GM19328 (cell line): ENCODE results near the gene INHBB.

Experiments
- ATAC-seq: cut with Tn5 transposase; IDR thresholded peaks from one replicate; pipeline ENCODE4 v1.9.1; 2021; ENCODE audit warnings: mild to moderate bottlenecking, moderate library complexity; ENCODE audit not compliant: unreplicated experiment

The INHBB gene

GRCh38 chr2:120354935-120355779 lies 9.2 kb downstream of the INHBB start:
- ATAC-seq = no peak

DNA sequence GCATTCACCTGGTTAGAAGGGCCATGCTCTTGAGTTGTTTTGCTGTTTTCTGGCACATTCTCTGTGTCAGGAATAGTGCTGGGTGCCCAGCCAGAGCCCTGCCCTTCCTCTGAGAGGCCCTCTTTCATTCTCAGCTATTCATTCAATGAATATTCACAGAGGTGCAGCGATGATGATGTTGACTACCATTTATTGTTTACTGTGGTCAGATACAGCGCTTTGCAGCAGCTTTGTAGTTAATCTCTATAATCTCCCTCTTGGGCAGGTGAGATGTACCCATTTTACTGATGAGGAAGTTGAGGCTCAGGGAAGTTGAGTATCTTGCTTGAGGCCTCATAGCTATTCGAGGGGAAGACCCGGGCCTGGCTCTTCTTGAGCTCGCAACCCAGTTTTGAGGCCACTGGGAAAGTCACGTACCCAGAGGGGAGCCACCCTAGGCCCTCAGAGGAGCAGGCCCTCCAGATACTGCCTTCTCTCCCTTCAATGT lies 9.9 kb downstream of the INHBB start:
- no peak for ATAC-seq

DNA sequence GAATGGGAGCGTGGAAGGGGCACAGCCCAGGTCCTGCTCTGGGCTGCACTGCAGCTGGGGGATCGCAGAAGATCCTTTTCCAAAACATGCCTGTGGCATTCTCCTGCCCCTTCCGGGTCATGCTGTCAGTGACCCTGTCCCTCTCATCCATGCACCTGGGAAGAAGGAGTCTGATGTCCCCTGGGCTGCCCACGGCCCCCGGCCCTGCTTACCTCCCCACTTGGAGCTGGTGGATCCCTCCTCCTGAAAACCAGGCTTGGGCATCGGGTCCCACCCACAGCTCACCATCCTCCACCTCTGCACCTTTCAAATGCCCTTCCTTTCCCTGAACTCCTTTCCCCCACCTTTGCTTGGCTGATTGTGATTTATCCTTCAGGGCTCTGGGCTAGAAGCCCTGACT lies 11.8 kb downstream of the INHBB start:
- no peak for ATAC-seq

- no peak for ATAC-seq
Observed at GRCh38 chr2:120358734-120359465, 13.0 kb downstream of the INHBB start.

DNA sequence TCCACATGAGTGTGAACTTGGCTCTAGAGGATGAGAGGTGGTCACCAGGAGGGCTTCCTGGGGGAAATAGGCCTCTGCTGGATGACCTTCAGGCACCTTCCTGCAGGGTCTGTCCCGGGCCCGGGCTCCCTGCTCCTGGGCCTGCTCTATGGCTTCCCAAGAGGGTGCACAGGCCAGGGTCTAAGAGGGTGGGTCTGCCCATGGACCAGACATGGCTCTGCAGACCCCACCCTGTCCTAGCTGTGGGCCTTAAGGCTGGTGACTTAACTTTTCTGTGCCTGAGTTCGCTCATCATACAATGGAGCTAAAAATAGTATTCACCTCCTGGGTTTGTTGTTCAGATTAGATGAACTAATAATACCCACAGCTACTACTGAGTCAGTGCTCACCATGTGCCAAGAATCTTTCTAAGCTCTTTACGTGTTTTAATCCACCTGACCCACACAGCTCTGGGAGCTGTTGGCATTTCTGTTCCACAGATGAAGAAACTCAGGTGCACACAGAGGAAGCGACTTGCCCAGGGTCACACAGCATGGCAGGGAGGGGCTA lies 14.4 kb downstream of the INHBB start:
- ATAC-seq = no peak

GRCh38 chr2:120362926-120363325 lies 17.0 kb downstream of the INHBB start:
- ATAC-seq = no peak

DNA sequence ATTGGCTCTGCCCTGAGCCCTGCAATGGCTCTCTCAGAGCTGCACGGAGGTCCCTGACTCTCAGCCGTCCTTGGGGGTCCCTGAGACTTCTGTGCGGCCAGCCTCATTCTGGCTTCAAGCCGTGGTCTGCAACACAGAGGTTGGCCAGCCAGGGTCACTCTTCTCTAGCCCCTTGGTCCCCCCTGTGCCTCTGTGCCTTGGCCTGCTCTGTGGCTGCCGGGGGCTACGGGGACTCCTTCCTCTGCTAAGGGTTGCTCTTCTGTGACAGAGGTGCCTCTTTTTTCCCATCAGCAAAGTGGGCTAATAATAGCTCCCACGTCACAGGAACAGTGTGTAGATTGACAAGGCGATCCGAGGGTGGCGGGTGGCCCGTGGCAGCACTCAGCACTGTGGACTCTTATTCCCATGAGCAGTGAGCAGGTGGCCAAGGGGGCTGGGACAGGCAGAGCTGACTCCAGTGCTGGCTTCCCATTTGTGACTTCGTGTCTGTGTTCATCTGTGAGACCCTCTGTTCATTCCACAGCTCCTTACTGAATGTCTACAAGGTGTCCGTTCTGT lies 19.4 kb downstream of the INHBB start:
- no peak for ATAC-seq

- ATAC-seq = no peak
Observed at GRCh38 chr2:120366698-120367097, 20.8 kb downstream of the INHBB start.

- ATAC-seq = no peak
Observed at GRCh38 chr2:120367221-120367620, 21.3 kb downstream of the INHBB start.

- no peak for ATAC-seq
Observed at GRCh38 chr2:120367649-120368048, 21.7 kb downstream of the INHBB start.

GRCh38 chr2:120368086-120368485 lies 22.1 kb downstream of the INHBB start:
- no peak for ATAC-seq

GRCh38 chr2:120369250-120369649 lies 23.3 kb downstream of the INHBB start:
- ATAC-seq = no peak

GRCh38 chr2:120371969-120372625 lies 26.2 kb downstream of the INHBB start:
- no peak for ATAC-seq

- ATAC-seq = no peak
Observed at GRCh38 chr2:120372816-120373215, 26.9 kb downstream of the INHBB start.

- ATAC-seq = no peak
Observed at GRCh38 chr2:120373424-120373823, 27.5 kb downstream of the INHBB start.

- no peak for ATAC-seq
Observed at GRCh38 chr2:120374821-120375220, 28.9 kb downstream of the INHBB start.

DNA sequence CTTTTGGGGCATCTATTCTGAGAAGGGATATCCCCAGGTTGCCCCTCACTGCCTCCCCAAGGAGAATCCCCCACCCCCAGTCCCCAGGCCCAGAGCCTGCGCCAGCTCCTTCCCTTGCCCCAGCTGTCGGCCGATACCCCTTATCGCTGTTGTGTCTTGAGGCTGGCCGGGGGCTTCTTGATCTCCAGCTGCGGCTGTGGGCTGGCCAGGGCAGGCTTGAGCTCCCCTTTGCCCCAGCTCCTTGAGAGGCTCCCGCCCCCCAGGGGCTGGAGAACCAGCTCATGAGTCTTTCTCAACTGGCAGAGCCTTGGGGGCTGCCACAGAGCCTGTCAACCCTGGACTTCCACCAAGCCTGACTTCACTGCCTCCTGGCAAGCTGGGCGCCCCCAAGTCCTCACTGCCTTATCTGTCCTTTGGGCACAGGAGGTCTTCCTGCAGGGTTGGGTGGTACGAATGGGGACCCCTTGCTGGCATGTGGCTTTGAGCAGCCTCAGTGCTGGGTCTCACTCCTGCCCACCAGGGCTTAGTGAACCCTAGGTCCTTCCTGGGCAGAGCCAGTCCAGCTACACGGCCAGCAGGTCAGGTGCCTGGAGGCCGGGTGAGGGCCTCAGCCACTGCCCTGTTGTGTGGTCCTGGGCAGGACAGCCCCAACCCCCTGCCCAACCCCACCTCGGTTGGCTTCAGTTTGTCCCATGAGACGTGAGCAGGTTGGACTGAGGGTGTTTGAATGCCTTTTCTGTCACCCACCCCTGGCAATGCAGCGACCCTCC lies 29.5 kb downstream of the INHBB start:
- no peak for ATAC-seq

DNA sequence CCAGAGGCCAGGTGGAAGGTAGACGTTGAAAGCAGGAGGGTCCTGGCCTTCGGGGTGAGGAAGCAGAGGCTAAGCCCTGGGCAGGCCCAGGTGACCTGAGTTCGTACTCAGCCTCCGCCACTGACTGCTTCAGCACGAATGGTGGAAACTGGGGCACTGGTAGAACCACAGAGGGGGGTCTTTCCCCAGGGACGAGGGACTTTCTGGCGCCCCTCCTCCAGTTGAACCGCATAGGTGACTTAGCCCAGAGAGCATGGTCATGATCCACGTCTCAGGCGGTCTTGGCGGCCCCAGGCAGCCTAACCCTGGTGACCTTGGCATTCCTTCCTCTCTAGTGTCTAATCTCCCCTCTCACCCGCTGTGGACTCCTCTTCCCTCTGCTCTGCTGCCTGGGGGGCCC lies 30.2 kb downstream of the INHBB start:
- no peak for ATAC-seq

DNA sequence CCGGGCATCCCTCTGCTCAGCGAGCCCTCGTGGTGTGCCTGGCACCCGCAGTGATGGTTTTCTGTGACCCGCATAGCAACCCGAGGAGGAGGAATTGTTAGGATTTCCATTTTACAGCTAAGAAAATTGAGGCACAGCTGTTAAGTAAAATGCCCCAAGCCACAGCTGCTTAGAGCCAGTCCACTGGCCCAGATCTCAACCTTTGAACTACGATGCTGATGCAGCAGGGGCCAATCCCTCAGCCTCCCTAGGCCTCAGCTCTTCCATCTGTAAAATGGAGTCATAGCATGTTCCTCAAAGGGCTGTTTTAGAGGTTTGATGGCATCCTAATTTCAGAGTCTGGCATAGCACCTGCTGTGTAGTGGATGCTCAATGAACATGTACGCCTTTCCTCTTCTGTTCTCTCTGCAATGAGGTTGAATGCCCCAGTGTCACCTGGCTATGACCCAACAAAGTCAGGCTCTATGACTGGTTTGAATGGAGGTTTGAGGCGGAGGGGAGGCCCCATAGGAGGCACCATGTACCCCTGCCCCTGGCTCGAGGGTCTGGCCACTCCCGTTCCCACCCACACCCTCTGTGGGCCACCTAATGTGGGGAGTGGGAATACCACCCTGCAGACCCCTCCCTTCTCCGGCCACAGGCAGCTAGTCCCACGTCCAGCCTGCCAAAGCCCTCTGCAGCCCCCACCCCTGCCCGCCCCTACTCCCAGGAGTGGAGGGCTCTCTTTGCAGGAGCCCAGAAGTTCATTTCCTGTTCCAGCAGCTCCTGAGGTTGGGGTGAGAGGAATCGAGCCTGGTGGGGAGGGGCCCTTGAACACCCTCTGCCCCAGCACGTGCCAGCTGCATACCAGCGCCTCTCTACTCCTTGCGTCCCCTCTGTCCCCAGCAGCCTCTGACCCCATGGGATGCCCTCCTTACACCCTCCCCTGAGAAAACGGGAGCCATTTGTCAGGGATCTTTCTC lies 31.0 kb downstream of the INHBB start:
- no peak for ATAC-seq
